ENCODE results near the gene SERINC5.

The SERINC5 gene

DNA sequence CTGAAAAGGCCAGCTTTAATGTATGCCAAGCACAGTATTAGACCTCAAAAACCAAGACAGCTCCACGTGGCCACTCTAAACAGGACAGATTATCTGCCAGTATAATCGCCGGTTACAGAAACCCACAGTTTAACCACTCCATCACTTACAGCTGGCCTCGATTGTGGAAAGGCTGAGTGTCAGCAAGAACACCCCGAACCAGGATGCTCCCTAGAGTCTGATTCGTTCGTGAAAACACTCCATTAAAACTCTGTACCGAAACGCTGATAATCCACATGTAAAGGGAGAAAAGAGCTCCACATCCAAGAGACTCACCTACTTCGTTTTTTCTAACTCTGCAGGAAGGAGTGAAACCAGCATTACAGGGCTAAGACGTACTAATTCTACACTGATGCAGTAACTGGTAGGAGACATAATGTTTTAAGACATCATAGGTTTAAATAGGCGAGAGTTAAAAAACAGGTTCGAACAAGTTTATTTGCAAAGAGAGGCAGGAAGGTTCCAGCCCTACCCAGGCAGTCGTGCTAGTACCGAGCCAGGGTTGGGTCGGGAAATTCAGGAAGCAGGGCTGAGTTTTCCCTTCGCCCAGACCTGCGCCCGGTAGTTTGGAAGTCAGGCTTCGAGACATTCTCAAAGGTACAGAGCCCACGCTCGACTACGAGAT, 949 bp downstream of the SERINC5 start:
- DNase-seq (ENCODE audit: low read depth in 2 of 2): no peak

GRCh38 chr5:80251636-80252035, 4.2 kb downstream of the SERINC5 start:
- no peak for DNase-seq (ENCODE audit: low read depth in 2 of 2)

- no peak for DNase-seq (ENCODE audit: low read depth in 2 of 2)
Observed at GRCh38 chr5:80250801-80251200, 5.0 kb downstream of the SERINC5 start.

DNA sequence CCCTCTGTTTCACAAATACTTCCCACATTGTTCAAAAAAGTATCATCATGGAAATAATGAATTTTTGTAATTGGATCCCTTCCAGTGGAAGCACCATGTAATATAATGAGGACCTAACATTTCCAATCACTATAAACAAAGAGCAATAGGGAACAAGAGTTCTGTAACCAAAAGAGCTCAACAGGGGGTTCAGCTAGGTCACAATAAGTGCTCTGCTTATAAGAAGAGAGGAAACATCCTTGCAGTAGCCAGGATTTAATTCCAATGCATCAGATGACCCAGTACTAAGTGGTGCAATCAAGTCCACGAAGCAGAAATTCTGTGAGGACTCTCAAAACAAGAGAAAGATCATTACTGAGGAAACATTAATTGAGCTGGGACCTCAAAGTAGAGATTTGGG, 5.9 kb downstream of the SERINC5 start:
- no peak for DNase-seq (ENCODE audit: low read depth in 2 of 2)

- no peak for DNase-seq (ENCODE audit: low read depth in 2 of 2)
Observed at GRCh38 chr5:80248378-80248777, 7.5 kb downstream of the SERINC5 start.

DNA sequence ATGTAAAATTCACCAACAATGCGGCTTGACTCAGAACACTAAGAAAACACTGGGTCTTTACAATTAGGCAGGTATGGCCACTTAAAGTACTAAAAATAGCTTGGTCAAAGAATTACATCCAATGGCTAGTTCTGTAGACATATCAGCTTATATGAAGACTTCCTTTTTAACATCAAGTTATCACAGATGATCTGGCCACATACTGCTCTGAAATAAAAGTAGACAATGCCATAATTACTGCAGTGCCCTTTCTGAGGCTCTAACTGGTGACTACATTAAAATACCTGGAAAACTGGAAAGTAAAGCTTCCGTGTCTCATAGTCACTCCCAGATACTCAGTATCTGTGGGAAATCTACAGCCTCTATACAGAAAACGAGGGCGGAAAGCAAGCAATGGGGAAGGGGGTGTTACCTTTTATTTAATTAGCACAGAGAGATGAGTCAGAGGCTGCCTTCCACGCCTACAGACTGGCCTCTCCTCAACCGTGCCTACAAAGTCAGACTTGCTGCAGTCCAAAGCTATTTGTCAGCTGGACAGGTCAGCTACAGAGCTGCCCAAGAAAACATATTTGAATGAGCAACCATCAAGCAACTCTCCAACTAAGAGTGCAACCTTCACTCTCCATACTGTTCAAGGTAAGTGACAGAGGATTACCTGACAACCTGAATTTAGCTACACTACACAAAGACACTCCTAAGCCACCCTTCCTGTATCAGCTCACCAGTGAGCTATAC, 8.7 kb downstream of the SERINC5 start:
- no peak for DNase-seq (ENCODE audit: low read depth in 2 of 2)

DNA sequence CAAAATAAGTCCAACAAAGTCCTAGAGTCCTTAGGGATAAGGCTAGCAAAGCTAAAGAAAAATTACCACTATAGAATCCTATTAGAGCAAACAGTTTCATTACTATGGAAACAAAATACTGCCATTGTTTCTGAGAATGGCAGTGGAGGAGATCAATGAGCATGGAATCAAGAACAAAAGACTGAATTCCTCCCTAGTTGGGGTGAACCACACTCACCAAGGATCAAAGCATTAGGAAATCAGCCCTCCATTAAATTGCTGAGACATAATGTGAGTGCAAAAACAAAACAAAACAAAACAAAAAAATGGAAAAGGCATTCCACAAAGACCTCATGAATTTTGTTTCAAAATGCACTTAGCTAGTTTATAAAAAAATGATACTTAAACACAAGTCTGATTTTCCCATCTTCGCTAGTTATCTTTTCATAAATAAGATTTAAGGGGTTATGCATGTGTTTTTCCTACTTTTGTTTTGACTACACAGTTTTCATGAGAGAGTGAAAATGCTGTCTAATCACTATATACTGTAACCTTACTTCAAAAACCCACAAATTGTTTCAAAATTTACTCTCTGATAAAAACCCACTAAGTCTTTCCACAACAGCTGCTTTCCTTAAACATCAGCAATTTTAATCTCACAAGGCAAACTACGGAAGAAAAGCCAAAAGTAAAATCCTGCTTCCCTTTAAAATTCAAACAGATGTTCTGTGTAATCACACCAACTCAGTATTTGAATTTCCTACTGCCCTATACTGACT, 9.7 kb downstream of the SERINC5 start:
- no peak for DNase-seq (ENCODE audit: low read depth in 2 of 2)

DNA sequence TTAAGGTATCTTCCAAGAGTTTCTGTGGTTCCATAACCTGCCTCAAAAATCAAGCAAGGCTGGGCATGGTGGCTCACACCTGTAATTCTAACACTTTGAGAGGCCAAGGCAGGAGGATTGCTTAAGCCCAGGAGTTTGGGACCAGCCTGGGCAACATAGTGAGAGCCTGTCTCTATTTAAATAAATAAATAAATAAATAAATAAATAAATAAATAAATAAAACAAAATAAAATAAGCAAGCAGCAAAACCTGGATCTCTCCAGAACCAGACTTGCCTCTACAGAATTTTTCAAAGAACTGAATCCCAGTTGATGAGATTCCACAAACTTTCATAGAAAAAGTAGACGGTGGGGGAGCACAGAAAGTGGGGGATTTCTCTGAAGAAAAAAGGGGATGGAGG, 12.3 kb downstream of the SERINC5 start:
- no peak for DNase-seq (ENCODE audit: low read depth in 2 of 2)

GRCh38 chr5:80242849-80243248, 13.0 kb downstream of the SERINC5 start:
- DNase-seq (ENCODE audit: low read depth in 2 of 2): no peak

GRCh38 chr5:80240368-80240986, 15.4 kb downstream of the SERINC5 start:
- DNase-seq (ENCODE audit: low read depth in 2 of 2): no peak

- no peak for DNase-seq (ENCODE audit: low read depth in 2 of 2)
Observed at GRCh38 chr5:80239680-80240367, 16.0 kb downstream of the SERINC5 start.

GRCh38 chr5:80238778-80239679, 16.8 kb downstream of the SERINC5 start:
- DNase-seq (ENCODE audit: low read depth in 2 of 2): no peak

DNA sequence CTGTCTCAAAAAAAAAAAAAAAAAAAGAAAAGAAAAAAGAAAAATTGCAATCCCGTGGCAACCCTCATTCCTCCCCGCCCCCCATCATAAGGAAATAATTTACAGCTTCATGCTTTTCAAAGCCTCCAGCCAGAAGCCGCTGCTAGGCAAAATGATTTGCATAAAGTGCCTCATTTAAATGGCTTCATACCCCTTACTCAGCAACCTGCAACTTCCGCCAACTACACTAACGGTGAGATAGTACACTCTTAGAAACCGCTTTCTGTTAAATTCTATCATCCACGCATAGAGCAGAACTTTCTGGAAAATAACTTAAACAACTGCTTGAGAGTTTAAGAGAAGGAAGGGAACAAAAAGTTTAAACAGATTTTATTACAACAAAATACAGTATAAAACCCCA, 17.8 kb downstream of the SERINC5 start:
- no peak for DNase-seq (ENCODE audit: low read depth in 2 of 2)

DNA sequence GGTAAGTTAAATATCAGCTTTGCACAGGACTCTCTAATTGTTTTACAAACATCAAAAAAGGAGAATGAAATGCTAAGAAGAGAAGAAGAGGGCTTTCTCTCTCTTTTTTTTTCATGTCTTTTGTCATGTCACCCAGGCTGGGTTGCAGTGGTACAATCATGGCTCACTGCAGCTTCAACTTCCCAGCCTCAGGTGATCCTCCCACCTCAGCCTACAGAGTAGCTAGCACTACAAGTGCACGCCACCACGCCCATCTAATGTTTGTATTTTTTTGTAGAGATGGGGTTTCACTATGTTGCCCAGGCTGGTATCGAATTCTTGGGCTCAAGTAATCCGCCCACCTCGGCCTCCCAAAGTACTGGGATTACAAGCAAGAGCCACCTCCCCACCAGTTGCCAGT, 18.6 kb downstream of the SERINC5 start:
- DNase-seq (ENCODE audit: low read depth in 2 of 2): no peak

DNA sequence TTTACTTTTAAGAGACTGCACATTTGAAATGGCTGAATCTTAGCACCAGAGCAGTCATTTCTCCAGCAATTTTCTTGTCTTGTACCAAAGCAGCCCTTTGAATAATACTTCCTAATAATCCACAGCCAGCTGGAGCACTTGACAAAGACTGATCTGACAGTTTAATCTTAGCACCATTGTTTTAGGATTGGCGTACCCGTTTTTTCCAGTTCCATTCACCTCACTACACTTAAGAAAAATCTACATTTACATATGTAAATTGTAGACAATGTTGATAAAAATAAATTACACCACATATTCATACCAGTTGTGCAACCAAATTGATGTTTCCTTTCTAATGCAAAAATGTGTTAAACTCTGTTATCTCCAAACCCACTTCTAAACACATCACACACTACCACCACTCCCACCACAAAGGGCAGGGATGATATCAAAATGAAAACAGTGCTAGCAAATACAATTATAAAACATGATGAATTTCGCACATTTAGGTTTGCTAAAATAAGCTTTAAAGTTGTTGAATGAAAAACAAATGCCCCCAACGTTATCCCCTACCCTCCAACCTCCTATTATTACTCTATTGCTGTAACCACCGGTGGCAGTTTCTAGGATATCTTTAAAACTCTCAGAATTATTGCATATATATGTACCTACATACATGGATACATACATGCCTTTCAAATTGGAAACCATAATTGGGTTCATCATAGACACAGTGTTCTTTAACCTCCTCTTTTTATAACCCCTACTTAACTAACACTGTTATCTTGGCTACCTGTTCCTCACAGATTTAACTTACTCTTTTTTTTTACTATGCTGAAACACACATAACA, 21.5 kb downstream of the SERINC5 start:
- DNase-seq (ENCODE audit: low read depth in 2 of 2): no peak

DNA sequence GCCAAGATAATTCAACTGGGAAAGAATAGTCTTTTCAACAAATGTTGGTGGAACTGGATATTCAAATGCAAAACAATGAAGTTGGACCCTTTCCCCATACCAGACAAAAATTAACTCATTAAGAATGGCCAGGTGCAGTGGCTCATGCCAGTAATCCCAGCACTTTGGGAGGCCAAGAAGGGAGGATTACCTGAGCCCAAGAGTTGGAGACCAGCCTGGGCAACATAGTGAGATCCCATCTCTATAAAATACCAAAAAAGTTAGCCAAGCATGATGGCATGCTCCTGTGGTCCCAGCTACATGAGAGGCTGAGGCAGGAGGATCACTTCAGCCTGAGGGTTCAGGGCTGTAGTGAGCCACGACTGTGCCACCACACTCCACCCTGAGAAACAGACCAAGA, 24.2 kb downstream of the SERINC5 start:
- DNase-seq (ENCODE audit: low read depth in 2 of 2): no peak

- DNase-seq (ENCODE audit: low read depth in 2 of 2): no peak
Observed at GRCh38 chr5:80231243-80231642, 24.6 kb downstream of the SERINC5 start.

DNA sequence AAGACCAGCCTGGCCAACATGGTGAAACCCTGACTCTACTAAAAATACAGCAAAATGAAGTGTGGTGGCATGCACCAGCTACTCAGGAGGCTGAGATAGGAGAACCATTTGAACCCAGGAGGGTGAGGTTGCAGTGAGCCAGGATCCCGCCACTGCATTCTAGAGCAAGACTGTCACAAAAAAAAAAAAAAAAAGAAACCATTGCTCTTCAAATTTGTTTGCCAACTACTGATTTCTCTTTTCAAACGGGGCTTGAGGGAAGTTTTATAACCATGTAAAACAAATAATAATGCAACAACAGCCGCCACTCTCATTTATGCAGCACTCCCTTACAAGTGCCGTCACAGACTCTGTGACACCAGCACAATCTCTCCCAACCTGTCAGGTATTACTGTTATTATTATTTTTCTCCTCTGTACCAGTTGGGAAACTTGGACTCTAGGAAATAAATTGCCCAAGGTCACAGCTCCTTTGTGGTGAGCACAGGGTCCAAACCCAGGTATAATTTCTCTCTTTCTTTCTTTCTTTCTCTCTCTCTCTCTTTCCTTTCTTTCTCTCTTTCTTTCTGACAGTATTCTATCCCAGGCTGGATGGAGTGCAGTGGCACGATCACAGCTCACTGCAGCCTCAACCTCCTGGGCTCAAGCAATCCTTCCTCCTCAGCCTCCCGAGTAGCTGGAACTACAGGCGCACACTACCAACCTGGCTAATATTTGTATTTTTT, 25.4 kb downstream of the SERINC5 start:
- no peak for DNase-seq (ENCODE audit: low read depth in 2 of 2)

DNA sequence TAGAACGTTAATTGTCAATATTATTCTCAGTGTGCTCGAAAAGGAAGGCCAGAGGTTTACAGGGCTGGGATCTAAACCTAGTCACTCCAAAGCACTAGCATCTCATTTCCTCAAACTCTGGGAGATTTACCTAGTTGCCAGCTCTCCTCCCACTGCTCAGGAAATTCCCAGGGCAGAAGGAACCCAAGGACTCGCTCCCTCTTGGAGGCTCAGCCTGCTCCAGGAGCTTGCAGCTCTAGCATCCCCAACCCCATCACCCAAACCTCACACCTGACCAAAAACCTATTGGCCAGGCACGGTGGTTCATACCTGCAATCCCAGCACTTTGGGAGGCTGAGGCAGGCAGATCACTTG, 26.0 kb downstream of the SERINC5 start:
- no peak for DNase-seq (ENCODE audit: low read depth in 2 of 2)

Measured in stimulated activated CD4-positive, alpha-beta T cell treated with anti-CD3 and anti-CD28 coated beads, Interleukin-15, amount 100 ng/mL, for 48 hours (primary cell).